HG03520 (cell line): ENCODE data around the gene SYCE1L.
"Not testable (repeated sequence)": the region's sequence is repeated elsewhere in the genome, so short reads cannot be mapped to it uniquely, and the experiment has no call there.

Experiments
- ATAC-seq: cut with Tn5 transposase; IDR thresholded peaks from one replicate; pipeline ENCODE4 v1.9.1; 2021; ENCODE audit warnings: mild to moderate bottlenecking, moderate library complexity; ENCODE audit not compliant: unreplicated experiment

SYCE1L gene

DNA sequence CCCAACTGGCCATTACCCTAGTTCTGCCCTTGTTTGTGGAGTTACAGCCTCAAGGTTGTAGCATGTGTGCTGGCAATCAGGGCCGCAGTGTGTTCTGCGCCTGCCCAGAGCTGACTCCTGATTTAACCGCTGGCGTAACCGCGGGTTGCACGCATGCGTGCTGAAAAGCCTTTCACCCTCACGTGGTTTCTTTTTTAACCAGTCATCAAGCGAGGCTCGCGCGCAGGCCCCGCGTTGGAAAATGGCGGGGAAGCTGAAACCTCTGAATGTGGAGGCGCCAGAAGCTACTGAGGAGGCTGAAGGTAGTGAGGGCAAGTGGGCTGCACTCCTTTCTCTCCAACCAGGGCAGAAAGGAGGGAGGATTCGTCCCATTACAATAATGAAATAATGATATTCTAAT is at the start of gene SYCE1L:
TSS of gene SYCE1L (plus strand) at position 198 of the 400 bp plus-strand sequence. CDS start at position 242, 44 bp downstream.
- no peak for ATAC-seq

DNA sequence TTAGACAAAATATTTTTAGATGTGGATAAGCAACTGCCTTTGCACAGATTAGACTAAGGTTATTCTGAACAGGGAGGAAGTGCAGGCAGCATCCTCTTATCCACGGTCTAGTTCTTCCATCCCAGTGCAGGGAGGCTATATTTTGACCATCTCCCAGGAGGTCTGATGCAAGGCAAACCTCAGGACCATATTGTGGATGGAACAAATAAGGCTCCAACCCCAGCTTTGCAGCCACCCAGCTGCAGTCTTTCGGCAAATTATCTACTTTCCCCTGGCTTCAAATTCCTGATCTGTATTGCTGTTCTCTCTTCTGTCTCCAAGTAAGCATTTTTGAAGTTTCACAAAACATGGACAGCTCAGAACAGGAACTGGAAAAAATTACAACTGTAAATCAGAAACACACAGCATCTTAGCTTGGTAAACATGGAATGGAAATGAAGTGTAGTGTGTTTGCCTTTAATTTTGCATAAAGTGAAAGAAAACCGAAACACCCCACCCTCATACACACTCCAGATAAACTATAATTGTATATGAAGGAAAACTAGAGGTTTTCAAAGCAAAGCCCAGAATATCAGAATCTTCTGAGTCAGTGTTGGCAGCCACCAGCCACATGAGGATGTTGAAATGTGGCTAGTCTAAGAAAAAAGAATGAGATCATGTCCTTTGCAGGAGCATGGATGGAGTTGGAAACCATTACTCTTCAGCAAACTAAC is 41.7 kb upstream of the SYCE1L start:
- ATAC-seq = no peak

GRCh38 chr16:77158293-77158692 is 40.9 kb upstream of the SYCE1L start:
- no peak for ATAC-seq

- no peak for ATAC-seq
Measured at GRCh38 chr16:77165006-77165405, 34.2 kb upstream of the SYCE1L start.

DNA sequence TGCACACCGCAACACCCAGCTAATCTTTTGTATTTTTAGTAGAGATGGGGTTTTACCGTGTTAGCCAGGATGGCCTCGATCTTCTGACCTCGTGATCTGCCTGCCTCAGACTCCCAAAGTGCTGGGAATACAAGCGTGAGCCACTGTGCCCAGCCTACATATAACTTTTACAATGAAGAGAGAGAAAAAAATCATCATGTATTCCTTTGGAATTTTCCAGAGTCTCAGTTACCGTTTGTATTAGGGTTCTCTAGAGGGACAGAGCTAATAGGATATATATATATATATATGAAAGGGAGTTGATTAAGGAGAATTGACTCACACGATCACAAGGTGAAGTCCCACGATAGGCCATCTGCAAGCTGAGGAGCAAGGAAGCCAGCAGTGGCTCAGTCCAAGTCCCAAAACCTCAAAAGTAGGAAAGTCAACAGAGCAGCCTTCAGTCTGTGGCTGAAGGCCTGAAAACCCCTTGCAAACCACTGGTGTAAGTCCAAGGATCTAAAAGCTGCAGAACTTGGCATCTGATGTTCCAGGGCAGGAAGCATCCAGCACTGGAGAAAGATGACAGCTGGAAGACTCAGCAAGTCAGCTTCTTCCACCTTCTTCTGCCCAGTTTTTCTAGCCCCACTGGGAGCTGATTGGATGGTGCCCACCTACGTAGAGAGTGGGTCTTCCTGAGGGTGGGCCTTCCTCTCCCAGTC is 33.5 kb upstream of the SYCE1L start:
- not testable (repeated sequence) for ATAC-seq

- no peak for ATAC-seq
Measured at GRCh38 chr16:77166726-77167125, 32.5 kb upstream of the SYCE1L start.

- no peak for ATAC-seq
Measured at GRCh38 chr16:77168901-77169300, 30.3 kb upstream of the SYCE1L start.

GRCh38 chr16:77169650-77170236 is 29.5 kb upstream of the SYCE1L start:
- ATAC-seq = peak; percentile 82

DNA sequence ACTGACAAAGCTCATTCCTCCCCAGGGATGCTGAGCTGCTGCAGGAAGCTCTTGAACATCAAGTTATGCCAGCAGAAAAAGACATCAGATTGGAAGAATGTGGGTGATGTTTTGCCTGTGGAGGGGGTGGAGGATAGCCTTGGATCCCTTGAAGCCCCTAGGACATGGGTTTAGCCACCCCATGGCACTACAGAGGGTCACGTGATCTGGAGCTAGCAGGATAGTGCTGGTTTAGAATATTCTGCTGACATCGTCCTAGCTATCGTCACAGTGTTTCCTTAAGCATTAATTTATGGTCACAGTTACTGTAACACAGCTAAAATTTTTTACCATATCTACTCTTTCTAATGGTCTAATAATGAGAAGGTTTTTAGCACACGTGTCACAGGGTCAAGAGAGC is 28.4 kb upstream of the SYCE1L start:
- no peak for ATAC-seq

DNA sequence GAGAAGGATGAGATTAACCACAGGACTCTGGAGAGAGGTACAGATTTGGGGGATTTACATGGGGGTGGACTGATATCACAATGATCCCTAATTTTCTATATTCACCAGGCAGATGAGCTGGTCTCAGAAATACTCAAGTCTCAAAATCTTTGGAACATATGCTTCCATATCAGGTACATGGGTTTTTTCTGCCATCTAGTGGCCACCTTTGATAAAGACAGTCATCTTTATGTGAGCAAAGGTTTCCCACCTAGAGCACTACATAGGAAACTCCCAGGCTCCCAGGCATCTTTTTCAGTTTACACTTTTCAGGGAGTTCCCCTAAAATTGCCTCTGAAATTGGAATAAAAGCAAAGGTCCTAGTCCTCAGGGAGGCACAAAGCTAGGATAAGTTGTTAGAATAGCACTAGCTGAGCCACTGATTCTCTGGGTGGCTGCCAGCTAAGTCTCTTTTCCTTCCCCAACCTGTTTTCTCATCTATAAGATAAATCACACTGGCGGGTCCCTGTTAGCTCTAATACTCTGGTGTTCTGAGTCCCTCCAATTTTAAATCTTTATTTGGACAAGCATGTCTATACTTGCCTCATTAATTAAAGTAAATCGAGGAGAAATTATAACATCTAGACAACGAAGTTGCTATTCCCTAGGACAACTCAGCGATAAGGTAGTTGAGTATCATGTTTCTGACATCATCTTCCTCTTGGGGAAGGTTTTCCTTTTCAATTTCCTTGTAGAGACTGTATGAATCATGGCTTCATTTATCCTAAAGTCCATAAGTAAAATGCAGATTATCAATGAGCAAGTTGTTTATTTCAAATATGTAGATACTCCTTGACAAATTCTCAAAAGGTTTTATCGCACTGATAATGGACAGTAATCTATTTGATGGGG is 27.2 kb upstream of the SYCE1L start:
- ATAC-seq = peak; percentile 82

GRCh38 chr16:77172951-77173350 is 26.3 kb upstream of the SYCE1L start:
- no peak for ATAC-seq

DNA sequence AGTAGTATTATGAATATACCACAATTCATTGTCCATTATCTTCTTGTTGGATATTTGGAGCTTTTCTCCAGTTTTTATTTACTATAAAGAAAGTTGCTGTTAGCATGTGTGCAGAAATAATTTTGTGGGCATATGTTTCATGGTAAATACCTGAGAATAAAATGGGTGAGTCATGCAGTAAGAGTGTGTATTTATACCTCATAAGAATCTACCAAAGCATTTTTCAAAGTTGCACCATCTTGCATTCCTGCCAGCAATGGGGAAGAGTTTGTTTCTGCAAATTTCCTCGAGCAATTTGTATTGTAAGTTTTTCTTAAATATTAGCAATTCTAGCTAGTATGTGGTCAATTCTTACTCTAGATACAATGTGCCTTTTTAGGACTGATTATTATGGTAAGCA is 16.1 kb upstream of the SYCE1L start:
- no peak for ATAC-seq

DNA sequence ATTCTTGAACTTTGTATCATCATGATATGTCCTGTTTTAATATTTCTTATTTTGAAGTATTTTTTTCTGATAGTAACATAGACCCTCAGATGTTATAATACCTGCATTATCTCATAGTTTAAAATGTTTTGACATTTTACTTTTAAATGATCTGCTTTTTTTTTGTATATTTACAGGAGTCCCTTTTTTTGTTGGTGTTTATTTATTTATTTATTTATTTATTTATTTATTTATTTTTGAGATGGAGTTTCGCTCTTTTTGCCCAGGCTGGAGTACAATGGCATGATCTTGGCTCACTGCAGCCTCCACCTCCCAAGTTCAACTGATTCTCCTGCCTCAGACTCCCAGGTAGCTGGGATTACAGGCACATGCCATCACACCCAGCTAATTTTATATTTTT is 12.9 kb upstream of the SYCE1L start:
- ATAC-seq = not testable (repeated sequence)

DNA sequence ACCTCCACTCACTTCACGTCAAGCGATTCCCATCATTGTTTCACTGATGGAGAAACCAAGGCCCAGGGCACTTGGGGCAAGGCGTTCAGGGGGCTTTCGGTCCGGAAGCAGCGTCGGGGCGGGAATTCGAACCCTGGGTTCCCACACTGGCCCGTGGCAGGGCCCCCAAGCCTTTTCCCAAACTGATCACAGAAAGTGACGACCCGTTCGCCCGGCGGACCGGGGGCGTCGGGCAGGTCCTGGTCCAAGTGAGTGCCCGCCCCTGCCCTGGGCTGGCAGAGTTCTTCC is 9.1 kb upstream of the SYCE1L start:
- no peak for ATAC-seq

- ATAC-seq = peak; percentile 98
Measured at GRCh38 chr16:77190478-77191258, 8.5 kb upstream of the SYCE1L start, which contains the start of gene MON1B. Gene MON1B, plus strand, starts transcription at chr16:77191190. Its CDS starts 296 bp downstream, at chr16:77191486.

DNA sequence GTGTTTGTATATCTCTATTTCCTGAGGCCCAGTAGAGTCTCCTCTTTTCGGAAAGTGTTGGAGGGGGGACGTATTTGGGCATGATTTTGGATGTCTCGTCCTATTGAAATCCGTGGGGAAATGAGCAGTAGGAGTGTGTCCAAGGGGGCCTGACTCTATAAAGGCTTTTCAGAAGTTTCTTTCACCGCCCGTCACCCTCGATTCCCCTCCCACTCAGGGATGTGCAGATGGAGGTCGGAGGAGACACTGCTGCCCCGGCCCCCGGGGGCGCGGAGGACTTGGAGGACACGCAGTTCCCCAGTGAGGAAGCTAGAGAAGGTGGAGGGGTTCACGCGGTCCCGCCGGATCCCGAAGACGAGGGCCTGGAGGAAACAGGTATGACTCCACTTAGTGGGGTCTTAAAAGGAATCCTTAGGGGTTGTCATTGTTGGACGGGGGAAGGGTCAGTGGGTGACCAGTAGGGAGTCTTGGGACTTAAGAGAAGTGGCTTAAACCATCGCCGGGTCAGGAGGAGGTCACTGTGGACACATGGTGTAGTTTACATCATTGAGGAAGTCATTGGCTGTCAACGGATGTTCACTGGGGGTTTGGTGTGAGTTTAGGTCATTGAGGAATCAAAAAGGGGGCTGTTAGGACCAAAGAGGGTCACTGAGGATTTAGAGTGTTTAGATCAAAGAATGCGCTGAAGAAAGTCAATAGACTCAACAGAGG is 7.8 kb upstream of the SYCE1L start:
- ATAC-seq = no peak

- no peak for ATAC-seq
Measured at GRCh38 chr16:77193377-77193776, 5.8 kb upstream of the SYCE1L start.

DNA sequence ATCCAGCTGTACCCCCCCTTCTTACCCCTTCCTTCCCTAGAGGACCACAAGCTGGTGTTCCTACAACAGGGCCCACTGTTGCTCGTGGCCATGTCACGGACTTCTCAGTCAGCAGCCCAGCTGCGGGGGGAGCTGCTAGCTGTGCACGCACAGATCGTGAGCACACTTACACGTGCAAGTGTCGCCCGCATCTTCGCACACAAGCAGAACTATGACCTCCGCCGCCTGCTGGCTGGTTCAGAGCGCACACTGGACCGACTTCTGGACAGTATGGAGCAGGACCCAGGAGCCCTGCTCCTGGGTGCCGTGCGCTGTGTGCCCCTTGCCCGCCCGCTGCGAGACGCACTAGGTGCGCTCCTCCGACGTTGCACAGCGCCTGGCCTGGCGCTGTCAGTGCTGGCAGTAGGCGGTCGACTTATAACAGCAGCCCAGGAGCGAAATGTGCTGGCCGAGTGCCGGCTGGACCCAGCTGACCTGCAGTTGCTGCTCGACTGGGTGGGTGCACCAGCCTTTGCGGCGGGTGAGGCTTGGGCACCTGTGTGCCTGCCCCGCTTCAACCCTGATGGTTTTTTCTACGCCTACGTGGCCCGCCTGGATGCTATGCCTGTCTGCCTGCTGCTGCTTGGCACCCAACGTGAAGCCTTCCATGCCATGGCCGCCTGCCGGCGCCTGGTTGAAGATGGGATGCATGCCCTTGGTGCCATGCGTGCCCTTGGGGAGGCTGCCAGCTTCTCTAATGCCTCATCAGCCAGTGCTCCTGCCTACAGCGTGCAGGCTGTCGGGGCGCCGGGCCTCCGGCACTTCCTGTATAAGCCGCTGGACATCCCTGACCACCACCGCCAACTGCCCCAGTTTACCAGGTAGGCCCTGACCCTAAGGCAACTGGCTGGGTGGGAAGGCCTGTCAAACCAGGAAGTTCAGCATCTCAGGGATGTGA is 4.6 kb upstream of the SYCE1L start:
- ATAC-seq = no peak

DNA sequence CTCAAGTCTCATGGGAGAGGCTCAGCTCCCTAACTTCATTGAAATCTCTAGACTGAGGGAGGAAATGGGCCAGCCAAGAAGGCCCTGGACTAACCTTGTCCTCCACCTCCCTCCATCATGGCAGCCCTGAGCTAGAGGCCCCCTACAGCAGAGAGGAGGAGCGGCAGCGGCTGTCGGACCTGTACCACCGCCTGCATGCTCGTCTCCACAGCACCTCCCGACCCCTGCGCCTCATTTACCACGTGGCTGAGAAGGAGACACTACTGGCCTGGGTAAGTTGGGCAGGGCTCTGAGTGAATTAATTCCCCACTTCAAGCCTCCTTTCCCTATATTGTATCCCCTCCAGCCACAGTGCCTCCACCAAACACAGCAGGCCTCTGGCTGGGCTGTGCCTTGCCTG is 3.8 kb upstream of the SYCE1L start:
- no peak for ATAC-seq
